ENCODE results near the gene FSD1. TPM values are rescaled to one million over a fixed set of nuclear protein-coding genes. Genes with fewer than 3 reads are reported as not detected.

The FSD1 gene
- total and polyA plus RNA-seq, 2 donors = 0.49 to 1.6 TPM

DNA sequence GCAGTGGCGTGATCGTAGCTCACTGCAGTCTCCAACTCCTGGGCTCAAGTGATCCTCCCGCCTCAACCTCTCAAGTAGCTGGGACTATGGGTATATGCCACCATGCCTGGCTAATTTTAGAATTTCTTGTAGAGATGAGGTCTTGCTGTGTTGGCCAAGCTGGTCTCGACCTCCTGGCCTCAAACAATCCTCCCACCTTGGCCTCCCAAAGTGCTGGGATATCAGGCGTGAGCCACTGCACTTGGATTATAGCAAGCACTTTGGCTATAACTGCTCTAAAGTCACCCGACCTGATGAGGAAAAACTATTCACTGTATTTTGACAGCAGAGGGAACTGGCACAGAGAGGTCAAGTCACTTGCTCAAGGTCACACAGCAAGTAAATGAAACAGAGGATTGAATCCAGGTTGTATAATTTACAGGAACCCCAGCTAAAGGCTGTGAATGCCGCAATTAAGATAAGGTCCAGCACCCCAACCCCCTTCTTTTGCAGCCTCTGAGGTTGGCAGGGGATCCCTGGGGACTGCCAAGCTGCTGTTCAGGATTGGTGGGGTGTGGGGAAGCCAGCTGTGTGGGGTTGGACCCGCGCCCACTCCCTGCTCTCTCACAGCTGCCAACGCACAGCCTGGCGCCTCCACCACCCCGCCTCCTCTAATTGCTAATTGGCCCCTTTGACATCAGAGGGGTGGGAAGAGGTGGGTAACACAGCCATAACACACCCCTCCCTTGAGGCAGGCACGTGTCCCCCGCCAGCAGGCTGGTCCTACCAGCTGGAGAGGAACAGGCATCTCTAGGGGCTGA lies 8.2 kb upstream of the FSD1 start:
- no peak for DNase-seq (ENCODE audit: extremely low spot score)
- 44% methylated on average over 14 of the region's 14 CpGs for WGBS
- H3K27ac ChIP-seq (ENCODE audit: low read depth) = no peak overlapping the region
- no peaks in the 10 kb centered on the region for H3K36me3 ChIP-seq (ENCODE audit: insufficient read depth)
- no peak overlapping the region for H3K4me3 ChIP-seq (ENCODE audit: low read depth, low read length)
- no peaks in the 10 kb centered on the region for H3K4me1 ChIP-seq (ENCODE audit: insufficient read depth)

DNA sequence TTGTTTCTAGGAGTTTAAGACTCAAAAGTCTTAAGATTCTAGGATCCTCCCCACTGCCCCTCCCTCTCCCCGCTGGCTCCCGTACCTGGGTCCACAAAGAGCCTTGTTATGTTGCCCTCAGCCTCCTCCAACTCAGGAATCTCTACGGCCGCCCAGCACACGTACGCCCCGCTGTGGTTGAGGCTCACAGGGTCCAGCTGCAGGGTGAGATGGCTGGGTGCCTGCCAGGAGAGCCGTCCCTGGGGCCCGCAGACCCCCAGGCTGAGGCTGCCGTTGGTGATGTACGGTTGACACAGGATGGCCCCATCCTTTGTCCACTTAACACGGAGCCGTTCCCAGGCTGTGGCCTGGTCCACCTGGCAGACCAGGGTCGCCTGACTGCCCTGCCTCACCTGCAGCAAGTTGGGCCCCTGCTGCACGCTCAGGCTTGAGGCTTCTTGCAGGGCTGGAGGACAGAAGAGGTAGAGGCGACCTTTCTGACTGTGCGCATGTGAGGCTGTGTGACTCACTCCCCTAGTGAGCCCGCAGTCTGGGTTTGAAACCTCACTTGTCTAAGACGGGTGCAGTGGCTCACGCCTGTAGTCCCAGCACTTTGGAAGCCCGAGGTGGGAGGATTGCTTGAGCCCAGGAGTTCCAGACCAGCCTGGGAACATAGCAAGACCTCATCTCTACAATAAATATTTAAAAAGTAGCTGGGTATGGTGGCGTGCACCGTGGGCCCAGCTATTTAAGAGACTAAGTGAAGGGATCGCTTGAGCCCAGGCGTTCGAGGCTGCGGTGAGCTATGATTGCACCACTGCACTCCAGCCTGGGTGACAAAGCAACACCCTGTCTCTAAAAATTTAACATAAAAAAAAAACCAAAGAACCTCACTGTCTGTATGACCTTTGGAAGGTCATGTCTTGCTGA lies 6.2 kb upstream of the FSD1 start:
- no peaks in the 10 kb centered on the region for H3K4me1 ChIP-seq (ENCODE audit: insufficient read depth)
- H3K36me3 ChIP-seq (ENCODE audit: insufficient read depth) = no peaks in the 10 kb centered on the region
- no peak overlapping the region for H3K4me3 ChIP-seq (ENCODE audit: low read depth, low read length)
- 66% methylated on average over 27 of the region's 27 CpGs for WGBS
- H3K27ac ChIP-seq (ENCODE audit: low read depth) = no peak overlapping the region
- no peak for DNase-seq (ENCODE audit: extremely low spot score)

DNA sequence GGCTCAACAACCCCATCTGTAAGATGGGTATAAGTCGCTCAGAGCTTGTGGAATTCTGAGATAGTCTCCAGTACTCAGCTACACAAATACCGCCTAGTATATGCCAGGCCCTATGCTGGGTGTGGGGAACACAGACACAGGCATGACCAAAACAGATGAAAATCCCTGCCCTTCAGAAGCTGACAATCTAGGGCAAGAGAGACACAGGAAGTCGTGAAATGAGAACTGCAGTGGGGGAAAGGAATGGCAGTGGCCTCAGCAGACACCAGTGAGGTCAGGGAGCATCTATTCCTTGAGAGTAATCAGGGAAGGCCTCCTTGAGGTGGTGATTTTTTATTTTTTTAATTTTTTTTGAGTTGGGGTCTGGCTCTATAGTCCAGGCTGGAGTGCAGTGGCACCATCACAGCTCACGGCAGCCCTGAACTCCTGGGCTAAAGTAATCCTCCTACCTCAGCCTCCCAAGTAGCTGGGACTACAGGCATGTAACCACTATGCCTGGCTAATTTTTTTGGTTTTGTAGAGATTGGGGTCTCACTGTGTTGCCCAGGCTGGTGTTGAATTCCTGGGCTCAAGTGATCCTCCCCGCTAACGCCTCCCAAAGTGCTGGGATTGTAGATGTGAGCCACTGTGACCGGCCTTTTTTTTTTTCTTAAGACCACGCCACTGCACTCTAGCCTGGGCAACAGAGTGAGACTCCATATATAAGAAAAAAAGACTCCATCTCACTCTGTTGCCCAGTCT lies 5.4 kb upstream of the FSD1 start:
- no peaks in the 10 kb centered on the region for H3K4me1 ChIP-seq (ENCODE audit: insufficient read depth)
- 87% methylated on average over 8 of the region's 8 CpGs for WGBS
- H3K36me3 ChIP-seq (ENCODE audit: insufficient read depth) = no peaks in the 10 kb centered on the region
- H3K4me3 ChIP-seq (ENCODE audit: low read depth, low read length) = no peak overlapping the region
- H3K27ac ChIP-seq (ENCODE audit: low read depth) = no peak overlapping the region
- no peak for DNase-seq (ENCODE audit: extremely low spot score)

DNA sequence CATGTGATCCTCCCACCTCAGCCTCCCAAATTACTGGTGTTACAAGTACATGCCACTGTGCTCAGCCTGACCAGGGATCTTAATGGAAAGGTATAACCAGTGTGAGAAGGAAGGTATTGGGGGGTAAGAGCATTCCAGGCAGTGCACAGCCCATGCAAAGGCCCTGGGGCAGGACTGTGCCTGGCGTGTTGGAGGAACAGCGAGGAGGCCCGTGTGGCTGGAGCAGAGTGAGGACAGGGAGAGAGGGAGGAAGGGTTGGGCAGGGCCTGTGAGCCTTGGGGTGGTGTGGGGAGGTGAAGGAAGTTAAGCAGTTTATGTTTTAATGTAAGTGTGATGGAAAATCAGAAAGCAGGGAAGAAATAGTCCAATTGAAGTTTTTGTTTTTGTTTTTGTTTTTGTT lies 3.8 kb upstream of the FSD1 start:
- Histone ChIP-seq H3K27ac (ENCODE audit: low read depth) (no peak overlapping the region), H3K4me3 (ENCODE audit: low read depth, low read length) (no peak overlapping the region), H3K4me1 (ENCODE audit: insufficient read depth) (no peaks in the 10 kb centered on the region), H3K36me3 (ENCODE audit: insufficient read depth) (no peaks in the 10 kb centered on the region)
- no peak for DNase-seq (ENCODE audit: extremely low spot score)
- WGBS = 91% methylated on average over 3 of the region's 3 CpGs

DNA sequence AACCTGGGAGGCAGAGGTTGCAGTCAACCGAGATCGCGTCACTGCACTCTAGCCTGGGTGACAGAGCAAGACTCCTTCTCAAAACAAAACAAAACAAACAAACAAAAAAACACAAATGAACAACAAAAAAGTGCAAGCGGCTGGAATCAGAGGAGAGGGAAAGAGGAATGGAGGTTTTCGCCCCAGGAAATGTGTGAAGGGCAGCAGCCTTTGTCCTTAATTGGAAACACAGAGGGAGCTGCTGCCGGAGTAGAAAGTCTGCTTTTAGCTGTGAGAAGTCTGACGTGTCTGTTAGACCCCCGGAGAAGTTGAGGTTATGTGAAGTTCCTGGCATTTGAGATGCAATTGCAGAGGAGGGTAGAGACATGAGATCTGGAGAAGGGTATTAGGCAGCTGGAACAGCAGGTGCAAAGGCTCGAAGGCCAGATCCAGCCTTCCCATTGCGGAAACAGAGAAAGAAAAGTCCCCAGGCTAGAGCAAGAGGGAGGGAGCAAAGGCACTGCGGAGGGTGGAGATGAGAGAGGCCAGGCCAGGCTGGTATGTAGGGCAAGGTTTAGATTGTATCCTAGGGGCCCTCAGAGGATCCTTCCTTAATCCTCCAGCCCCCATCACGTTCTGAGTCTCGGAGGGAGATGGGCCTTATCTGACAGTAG lies 2.7 kb upstream of the FSD1 start:
- H3K27ac ChIP-seq (ENCODE audit: low read depth) = no peak overlapping the region
- no peak for DNase-seq (ENCODE audit: extremely low spot score)
- H3K4me1 ChIP-seq (ENCODE audit: insufficient read depth) = no peaks in the 10 kb centered on the region
- 45% methylated on average over 13 of the region's 13 CpGs for WGBS
- no peaks in the 10 kb centered on the region for H3K36me3 ChIP-seq (ENCODE audit: insufficient read depth)
- no peak overlapping the region for H3K4me3 ChIP-seq (ENCODE audit: low read depth, low read length)

DNA sequence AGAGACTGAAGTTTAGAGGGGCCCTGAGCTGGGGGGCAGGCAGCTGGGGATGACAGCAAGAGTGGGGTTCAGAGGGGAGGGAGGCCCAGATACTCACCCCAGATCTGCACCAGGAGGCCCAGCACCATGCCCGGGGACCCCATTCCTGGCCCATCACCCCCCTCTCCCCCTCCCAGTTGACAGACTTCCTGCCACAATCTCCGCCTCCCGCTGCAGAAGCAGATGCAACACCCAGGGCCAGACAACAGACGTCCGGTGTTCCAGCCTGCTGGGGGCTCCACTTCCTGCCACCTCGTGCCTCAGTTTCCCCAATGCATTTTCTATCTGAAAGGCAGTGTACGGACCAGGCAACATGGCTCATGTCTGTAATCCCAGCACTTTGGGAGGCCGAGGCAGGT lies 2.2 kb upstream of the FSD1 start, which contains the start of gene TMIGD2:
TSS of gene TMIGD2 (minus strand) at position 147 of the 398 bp plus-strand sequence. CDS start at position 143, 4 bp downstream.
- WGBS = 42% methylated on average over 8 of the region's 8 CpGs
- no peak for DNase-seq (ENCODE audit: extremely low spot score)
- Histone ChIP-seq H3K27ac (ENCODE audit: low read depth) (no peak within 1 kb of the TSS), H3K4me3 (ENCODE audit: low read depth, low read length) (no peak within 1 kb of the TSS), H3K4me1 (ENCODE audit: insufficient read depth) (no peaks in the 10 kb centered on the region), H3K36me3 (ENCODE audit: insufficient read depth) (no peaks in the 10 kb centered on the region)

DNA sequence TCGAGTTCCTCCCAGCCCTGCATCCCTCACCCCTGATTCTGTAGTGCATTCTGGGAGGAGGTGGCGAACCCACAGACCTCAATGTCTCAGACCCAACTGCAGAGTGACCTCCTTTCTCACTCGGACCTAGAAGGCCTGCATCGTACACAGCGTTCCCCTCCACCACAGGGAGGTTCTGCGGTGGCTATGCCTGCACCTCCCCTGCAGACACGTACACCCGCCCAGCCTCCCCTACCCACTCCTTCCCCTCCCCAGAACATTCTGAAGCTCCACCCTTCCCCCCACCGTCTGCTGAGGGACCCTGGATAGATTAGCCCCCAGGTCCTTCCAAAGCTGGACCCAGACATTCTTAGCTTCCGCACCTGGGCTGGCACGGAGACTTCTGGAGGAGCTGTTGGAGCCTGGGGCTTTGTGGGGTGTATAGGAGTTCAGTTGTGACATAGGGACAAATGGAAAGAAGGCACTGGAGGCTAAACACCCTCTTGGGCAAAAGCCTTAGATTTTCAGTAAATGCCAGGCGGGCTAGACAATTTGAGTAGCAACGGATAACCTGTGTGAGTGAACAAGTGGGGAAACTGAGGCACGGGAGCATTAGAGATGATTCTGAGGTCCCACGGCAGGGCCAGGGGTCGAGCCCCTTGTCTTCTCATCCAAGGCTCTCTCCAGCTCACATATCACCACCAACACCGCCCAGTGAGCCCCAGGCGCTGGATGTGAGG lies 420 bp upstream of the FSD1 start:
- no peak for DNase-seq (ENCODE audit: extremely low spot score)
- no peaks in the 10 kb centered on the region for H3K36me3 ChIP-seq (ENCODE audit: insufficient read depth)
- H3K27ac ChIP-seq (ENCODE audit: low read depth) = no peak overlapping the region
- no peak overlapping the region for H3K4me3 ChIP-seq (ENCODE audit: low read depth, low read length)
- H3K4me1 ChIP-seq (ENCODE audit: insufficient read depth) = no peaks in the 10 kb centered on the region
- WGBS = 50% methylated on average over 18 of the region's 18 CpGs

DNA sequence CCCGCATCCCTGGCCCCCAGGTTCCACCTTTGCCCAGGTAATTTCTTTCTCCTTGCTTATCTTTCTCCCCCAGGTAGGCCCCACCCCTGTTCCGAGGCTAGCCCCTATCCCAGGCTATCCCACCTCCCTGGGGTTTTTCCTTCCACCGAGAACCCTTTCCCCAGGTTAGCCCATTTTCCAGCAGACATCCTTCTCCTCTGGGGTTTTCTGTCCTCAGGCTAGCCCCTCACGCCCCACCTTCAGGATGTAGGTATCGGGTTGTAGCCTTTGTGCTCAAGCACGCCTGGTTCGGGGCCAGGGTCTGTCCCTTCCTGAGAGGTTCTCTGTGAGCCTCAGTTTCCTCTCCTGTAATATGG lies 837 bp downstream of the FSD1 start:
- WGBS = 70% methylated on average over 7 of the region's 7 CpGs

DNA sequence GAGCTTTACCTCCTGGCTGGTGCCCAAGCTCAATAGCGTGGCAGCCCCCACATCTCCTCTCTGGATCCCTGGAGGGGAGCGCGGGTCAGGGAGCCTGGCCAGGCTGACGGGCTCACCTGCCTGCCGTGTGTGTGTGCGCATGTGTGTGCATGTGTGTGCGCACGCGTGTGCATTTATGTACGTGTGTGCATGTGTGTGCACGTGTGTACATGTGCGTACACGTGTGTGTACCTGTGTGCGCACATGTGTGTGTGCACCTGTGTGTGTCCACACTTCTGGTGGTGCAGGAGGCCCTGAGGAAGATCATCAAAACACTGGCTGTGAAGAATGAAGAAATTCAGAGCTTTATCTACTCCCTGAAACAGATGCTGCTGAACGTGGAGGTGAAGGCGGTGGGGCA lies 1.3 kb downstream of the FSD1 start:
- Histone ChIP-seq H3K4me3 (ENCODE audit: low read depth, low read length) (no peak overlapping the region), H3K36me3 (ENCODE audit: insufficient read depth) (no peaks in the 10 kb centered on the region), H3K4me1 (ENCODE audit: insufficient read depth) (no peaks in the 10 kb centered on the region), H3K27ac (ENCODE audit: low read depth) (no peak overlapping the region)
- no peak for DNase-seq (ENCODE audit: extremely low spot score)
- WGBS = 87% methylated on average over 16 of the region's 16 CpGs

More for the DNA sequence above, 837 bp downstream of the FSD1 start:
- no peak for DNase-seq (ENCODE audit: extremely low spot score)
- H3K4me1 ChIP-seq (ENCODE audit: insufficient read depth) = no peaks in the 10 kb centered on the region
- no peaks in the 10 kb centered on the region for H3K36me3 ChIP-seq (ENCODE audit: insufficient read depth)
- no peak overlapping the region for H3K4me3 ChIP-seq (ENCODE audit: low read depth, low read length)
- H3K27ac ChIP-seq (ENCODE audit: low read depth) = no peak overlapping the region

DNA sequence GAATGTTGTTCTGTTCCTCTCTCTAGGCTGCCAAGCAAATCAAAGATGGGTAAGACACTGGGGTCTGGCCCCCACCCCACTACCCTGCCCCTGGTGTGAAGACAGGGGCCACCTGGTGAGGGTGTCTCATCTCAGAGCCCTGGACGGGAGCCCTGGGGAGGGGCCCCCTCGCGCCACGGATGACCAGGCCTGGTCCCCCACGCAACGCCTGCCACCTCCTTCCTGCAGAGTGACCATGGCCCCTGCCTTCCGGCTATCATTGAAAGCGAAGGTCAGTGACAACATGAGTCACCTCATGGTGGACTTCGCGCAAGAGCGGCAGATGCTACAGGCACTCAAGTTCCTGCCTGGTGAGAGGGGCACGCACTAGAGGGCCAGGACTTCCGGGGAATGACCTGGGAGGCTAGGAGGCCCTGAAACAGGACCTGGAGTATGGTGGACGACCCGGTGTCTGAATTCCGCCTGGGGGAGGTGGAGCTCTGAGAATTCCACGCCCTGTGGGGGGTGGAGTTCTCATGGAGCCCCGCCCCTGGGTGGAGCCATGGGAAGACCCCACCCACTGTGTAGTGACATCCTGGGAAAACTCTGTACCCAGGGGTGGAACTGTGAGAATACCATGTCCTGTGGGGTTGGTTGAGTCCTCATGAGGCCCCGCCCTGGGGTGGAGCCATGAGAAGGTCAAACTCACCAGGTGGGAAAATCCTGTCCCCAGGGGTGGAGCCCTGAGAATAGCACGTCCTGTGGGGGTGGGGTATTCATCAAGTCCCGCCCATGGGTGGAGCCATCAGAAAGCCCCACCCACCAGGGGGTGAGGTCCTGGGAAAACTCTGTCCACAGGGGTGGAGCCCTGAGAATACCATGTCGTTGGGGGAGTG lies 6.1 kb downstream of the FSD1 start:
- H3K4me3 ChIP-seq (ENCODE audit: low read depth, low read length) = no peak overlapping the region
- 89% methylated on average over 22 of the region's 22 CpGs for WGBS

DNA sequence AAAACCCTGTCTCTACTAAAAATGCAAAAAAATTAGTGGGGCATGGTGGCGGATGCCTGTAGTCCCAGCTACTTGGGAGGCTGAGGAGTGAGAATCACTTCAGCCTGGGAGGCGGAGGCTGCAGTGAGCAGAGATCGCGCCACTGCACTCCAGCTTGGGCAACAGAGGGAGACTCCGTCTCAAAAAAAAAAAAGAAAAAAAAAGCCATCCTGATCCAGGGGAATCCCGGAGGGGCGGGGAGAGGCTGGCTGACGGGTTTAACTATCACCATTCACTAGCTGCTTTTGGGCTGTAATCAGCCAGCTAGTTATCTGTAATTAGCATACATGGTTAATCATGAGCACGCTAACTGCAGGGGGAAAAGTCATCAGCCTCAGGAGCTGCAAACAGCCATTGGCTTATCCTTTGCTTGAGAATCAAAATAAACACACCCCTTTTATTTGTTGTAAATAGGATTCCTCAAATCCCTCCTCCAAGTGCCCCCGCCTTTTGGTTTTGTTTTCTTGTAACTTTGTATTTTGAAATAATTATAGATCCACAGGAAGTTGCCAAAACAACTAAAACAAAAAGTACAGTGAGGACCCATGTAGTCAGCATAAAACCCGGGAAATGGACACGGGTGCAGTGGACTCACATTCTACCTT lies 9.6 kb downstream of the FSD1 start:
- DNase-seq (ENCODE audit: extremely low spot score) = no peak
- Histone ChIP-seq H3K36me3 (ENCODE audit: insufficient read depth) (no peaks in the 10 kb centered on the region), H3K4me1 (ENCODE audit: insufficient read depth) (no peaks in the 10 kb centered on the region), H3K27ac (ENCODE audit: low read depth) (no peak overlapping the region), H3K4me3 (ENCODE audit: low read depth, low read length) (no peak overlapping the region)
- WGBS = 51% methylated on average over 12 of the region's 12 CpGs

More for the DNA sequence above, 6.1 kb downstream of the FSD1 start:
- no peaks in the 10 kb centered on the region for H3K4me1 ChIP-seq (ENCODE audit: insufficient read depth)
- H3K27ac ChIP-seq (ENCODE audit: low read depth) = no peak overlapping the region
- H3K36me3 ChIP-seq (ENCODE audit: insufficient read depth) = no peaks in the 10 kb centered on the region
- DNase-seq (ENCODE audit: extremely low spot score) = no peak
